Breast epithelium (tissue), 4 donors: ENCODE results near the gene CLDN7. TPM values are rescaled to one million over a fixed set of nuclear protein-coding genes. Genes with fewer than 3 reads are reported as not detected.
"Not testable (repeated sequence)": the region's sequence is repeated elsewhere in the genome, so short reads cannot be mapped to it uniquely, and the experiment has no call there.

Experiments used
- DNase-seq, 2 donors: peaks; one replicate each; pipeline ENCODE4 v3.0.0-alpha.2; 2019; ENCODE audit warnings: low spot score in 2 of 2
- H3K27ac ChIP-seq, 2 donors: fragments of 200-600 bp; sonication (generic) in 1 of 2; one replicate each; pipeline ENCODE4 v1.5.1; 2016 to 2019; ENCODE audit warnings: mild to moderate bottlenecking in 1 of 2
- H3K27me3 ChIP-seq, 2 donors: fragments of 200-600 bp; sonication (generic) in 1 of 2; one replicate each; pipeline versions ENCODE4 v1.5.1 to v1.6.0; 2017 to 2019; ENCODE audit warnings: control low read depth in 1 of 2, mild to moderate bottlenecking in 1 of 2
- H3K36me3 ChIP-seq: fragments of 200-600 bp; one replicate; pipeline ENCODE4 v1.5.1; 2019
- H3K4me1 ChIP-seq, 2 donors: fragments of 200-600 bp; sonication (generic); one replicate each; pipeline ENCODE4 v1.5.1; 2016 to 2019; ENCODE audit warnings: control low read depth in 1 of 2
- H3K4me3 ChIP-seq, 3 donors: fragments of 200-600 bp; sonication (generic); 1 replicate in 2 of 3; 2 replicates in 1 of 3; pipeline ENCODE4 v1.5.1; 2016 to 2019; ENCODE audit warnings: mild to moderate bottlenecking in 3 of 3, moderate library complexity in 2 of 3
- H3K9me3 ChIP-seq, 2 donors: fragments of 200-600 bp; sonication (generic) in 1 of 2; one replicate each; pipeline ENCODE4 v1.5.1; 2016 to 2019; ENCODE audit warnings: control low read depth in 1 of 2
- CTCF ChIP-seq, 3 donors: fragments of 450-650 bp; IDR thresholded peaks; one replicate each; pipeline ENCODE4 v1.5.1; 2016 to 2017; ENCODE audit warnings: antibody characterized with exemption in 3 of 3, mild to moderate bottlenecking in 3 of 3, moderate library complexity in 3 of 3
- POLR2A ChIP-seq: fragments of 450-650 bp; IDR thresholded peaks from one replicate; pipeline ENCODE4 v1.6.1; 2016; ENCODE audit warnings: antibody characterized with exemption, mild to moderate bottlenecking, moderate library complexity
- POLR2AphosphoS5 ChIP-seq, 3 donors: sonication (generic); formaldehyde crosslinking; IDR thresholded peaks; one replicate each; pipeline ENCODE4 v1.6.1; 2017; ENCODE audit warnings: antibody characterized with exemption in 3 of 3
- intact Hi-C: fragments of 100-400 bp; cut with DNase I; formaldehyde crosslinking; loops from one replicate; pipeline ENCODE4 v1.15.1; 2023; ENCODE audit warnings: low total_unique reads
- total RNA-seq, 3 donors: library from RNA; depleted of rRNA; stranded (reverse); fragments of >200 nt; gene quantifications; one replicate each; pipeline ENCODE4 v1.1.0, GENCODE V29; 2016

CLDN7 gene
- total RNA-seq, 3 donors from 2014 or later = 5.4 to 95.9 (median 60.0) TPM

- no peak for DNase-seq
- Histone ChIP-seq H3K4me3 (peak overlapping the region in 1 of 3 donors; percentile 87), H3K36me3 (no peaks in the 10 kb centered on the region), H3K4me1 (peaks cover 3 to 28% of the 10 kb centered on the region in 2 donors), H3K27me3 (no peaks in the 10 kb centered on the region), H3K9me3 (no peaks in the 10 kb centered on the region), H3K27ac (peak overlapping the region in 1 of 2 donors; percentile 100)
- TF ChIP-seq POLR2AphosphoS5 (IDR thresholded peaks at IDR 0.05) (no peak), POLR2A (no peak), CTCF (IDR thresholded peaks at IDR 0.05) (no peak)
- intact Hi-C loops = no loop called here
Observed at GRCh38 chr17:7249214-7249613, 13.1 kb downstream of the CLDN7 start.

GRCh38 chr17:7248796-7249195, 13.5 kb downstream of the CLDN7 start:
- intact Hi-C loops = no loop called here
- Histone ChIP-seq H3K9me3 (no peaks in the 10 kb centered on the region), H3K27me3 (no peaks in the 10 kb centered on the region), H3K4me1 (peaks cover 3 to 28% of the 10 kb centered on the region in 2 donors), H3K36me3 (no peaks in the 10 kb centered on the region), H3K4me3 (no peak overlapping the region), H3K27ac (no peak overlapping the region)
- TF ChIP-seq CTCF (IDR thresholded peaks at IDR 0.05) (no peak), POLR2AphosphoS5 (IDR thresholded peaks at IDR 0.05) (no peak), POLR2A (no peak)
- no peak for DNase-seq

GRCh38 chr17:7246779-7247178, 15.5 kb downstream of the CLDN7 start:
- no peaks in the 10 kb centered on the region for H3K36me3 ChIP-seq
- H3K4me3 ChIP-seq = no peak overlapping the region
- DNase-seq = no peak
- no peaks in the 10 kb centered on the region for H3K27me3 ChIP-seq
- intact Hi-C loops = no loop called here
- H3K9me3 ChIP-seq = no peaks in the 10 kb centered on the region
- no peak for TF ChIP-seq POLR2A
- no peak for TF ChIP-seq POLR2AphosphoS5 (IDR thresholded peaks at IDR 0.05)
- TF ChIP-seq CTCF (IDR thresholded peaks at IDR 0.05) = no peak
- H3K4me1 ChIP-seq = peaks cover 3 to 19% of the 10 kb centered on the region in 2 donors
- no peak overlapping the region for H3K27ac ChIP-seq

GRCh38 chr17:7243838-7244237, 18.4 kb downstream of the CLDN7 start:
- H3K36me3 ChIP-seq, H3K9me3 ChIP-seq, H3K27me3 ChIP-seq, DNase-seq, intact Hi-C loops, H3K4me3 ChIP-seq: not testable (repeated sequence)
- peaks cover 4 to 19% of the 10 kb centered on the region in 2 donors for H3K4me1 ChIP-seq
- peak overlapping the region; percentile 99 to 100 for H3K27ac ChIP-seq

- H3K27me3 ChIP-seq = no peaks in the 10 kb centered on the region
- intact Hi-C loops = no loop called here
- H3K9me3 ChIP-seq = no peaks in the 10 kb centered on the region
- H3K4me3 ChIP-seq = peak overlapping the region; percentile 85 to 89 (median 85)
- H3K27ac ChIP-seq = peak overlapping the region; percentile 99 to 100
- peaks cover 4 to 17% of the 10 kb centered on the region in 2 donors for H3K4me1 ChIP-seq
- no peak for DNase-seq
- TF ChIP-seq POLR2A (no peak), CTCF (IDR thresholded peaks at IDR 0.05) (peak in 1 of 3 donors; percentile 7), POLR2AphosphoS5 (IDR thresholded peaks at IDR 0.05) (no peak)
- H3K36me3 ChIP-seq = no peaks in the 10 kb centered on the region
Observed at GRCh38 chr17:7243453-7243729, 18.9 kb downstream of the CLDN7 start.
